ENCODE measurements around the gene RBM20. TPM values are rescaled to one million over a fixed set of nuclear protein-coding genes. Genes with fewer than 3 reads are reported as not detected.

RBM20 gene
- total RNA-seq, 1 experiment from 2014 or later: 0.40 TPM

DNA sequence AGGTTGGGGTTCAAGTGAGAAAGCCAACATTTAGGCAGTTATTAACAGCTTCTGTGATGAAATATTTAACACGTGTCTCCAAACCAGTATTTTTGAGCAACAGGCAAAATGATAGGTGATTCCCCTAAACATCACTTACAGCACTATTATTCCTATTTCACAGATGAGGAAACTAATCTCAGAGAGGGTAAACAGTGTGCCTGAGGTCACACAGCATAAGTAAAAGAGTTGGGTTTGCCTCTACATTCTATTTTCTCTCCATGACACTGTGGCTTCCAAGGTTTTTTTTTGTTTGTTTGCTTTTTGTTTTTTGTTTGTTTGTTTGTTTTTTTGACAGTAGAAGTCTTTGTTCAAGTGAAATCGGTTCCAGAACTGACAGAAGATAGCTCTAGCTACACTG lies 184.4 kb downstream of the RBM20 start:
- DNase-seq (ENCODE audit: low read depth): no peak

GRCh38 chr10:110829721-110830410 lies 185.7 kb downstream of the RBM20 start:
- DNase-seq (ENCODE audit: low read depth): no peak

DNA sequence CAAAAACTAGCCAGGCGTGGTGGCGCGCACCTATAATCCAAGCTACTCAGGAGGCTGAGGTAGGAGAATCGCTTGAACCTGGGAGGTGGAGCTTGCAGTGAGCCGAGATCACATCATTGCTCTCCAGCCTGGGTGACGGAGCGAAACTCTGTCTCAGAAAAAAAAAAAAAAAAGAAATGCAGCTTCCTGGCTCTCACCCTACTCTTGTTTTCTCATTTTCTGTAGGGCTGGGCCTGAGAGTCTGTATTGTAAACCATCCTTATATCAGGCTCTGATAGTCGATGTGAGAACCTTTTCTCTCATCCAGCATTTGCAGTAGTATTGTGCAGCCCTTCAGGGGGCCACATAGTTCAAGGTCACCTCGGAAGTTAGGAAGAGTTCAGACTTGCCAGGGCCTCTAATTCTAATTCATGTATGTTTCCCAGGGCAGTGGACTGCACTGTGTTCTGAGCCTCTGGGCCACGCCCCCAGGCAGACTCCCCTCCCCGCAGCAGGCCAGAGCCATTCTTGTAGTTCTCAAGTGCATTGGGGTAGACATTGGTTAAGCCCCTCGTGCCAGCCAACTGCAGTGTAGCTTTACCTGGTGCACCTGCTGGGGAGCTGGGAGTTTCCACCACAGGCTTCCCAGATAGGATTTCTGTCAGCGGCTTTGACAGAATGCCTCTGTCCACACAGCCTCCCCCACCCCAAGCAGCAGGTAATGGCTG lies 189.3 kb downstream of the RBM20 start:
- no peak for DNase-seq (ENCODE audit: low read depth)

DNA sequence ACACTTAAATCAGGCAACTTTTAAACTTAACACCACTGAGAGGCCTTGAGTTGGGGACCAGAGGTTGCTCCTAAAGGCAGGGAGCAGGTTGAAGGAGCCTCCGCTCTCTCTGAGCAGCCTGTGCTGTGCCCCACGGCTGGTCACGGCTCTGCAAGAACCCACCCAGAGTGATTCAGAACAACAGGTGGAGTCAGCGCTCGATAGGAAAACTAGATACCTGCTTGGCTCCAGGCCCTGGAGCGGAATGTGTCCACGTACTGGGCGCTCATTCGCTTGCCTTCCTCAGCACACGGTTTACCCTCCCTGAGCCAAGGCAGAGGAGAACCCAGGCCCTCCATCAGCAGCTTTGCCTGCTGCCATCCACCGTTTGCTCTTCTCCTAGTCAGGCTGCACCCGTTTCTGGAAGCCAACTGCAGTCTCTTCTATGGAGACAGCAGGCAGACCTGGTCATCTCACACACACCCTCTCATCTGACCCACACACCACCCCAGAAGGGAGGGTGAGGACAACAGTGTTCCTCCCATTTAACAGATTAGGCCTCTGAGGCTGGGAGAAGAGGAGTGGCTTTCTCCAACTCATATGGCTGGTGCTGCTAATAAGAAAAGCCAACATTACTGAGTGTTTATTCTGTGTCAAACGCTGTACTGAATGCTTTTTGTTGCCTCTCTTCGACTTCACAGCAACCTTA lies 189.9 kb downstream of the RBM20 start:
- DNase-seq (ENCODE audit: low read depth): no peak

DNA sequence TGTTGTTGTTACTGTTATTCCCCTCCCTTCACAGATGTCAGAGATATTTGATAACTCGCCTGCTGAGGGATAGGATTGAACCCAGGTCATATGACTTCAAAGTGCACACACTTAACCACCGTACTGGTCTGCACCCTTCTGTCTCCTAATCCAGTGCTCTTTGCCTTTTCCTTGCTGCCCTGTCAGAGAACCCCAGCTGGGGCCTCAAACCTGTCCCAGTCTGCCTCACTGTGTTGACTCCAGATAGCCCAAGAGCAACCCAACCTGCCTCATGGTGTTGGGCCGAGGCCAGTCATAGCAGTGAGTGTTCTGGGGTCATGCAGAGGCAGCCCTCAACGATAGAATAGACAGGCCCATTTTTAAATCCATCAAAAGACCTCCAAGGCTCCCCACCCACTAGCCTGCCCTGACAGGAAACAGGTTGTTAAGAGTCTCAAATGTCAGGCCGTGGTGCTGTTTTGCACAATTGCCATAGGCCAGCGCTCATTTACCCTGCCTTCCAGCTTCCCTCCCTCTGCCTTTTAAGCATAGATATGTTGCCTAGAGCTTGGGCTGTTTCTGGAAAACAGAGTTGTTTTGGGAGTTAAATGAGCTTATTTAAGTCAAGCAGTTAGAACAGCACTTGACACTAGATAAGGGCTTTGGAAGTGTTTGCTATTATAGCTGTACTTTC lies 190.6 kb downstream of the RBM20 start:
- peak; percentile 9 for DNase-seq (ENCODE audit: low read depth)

DNA sequence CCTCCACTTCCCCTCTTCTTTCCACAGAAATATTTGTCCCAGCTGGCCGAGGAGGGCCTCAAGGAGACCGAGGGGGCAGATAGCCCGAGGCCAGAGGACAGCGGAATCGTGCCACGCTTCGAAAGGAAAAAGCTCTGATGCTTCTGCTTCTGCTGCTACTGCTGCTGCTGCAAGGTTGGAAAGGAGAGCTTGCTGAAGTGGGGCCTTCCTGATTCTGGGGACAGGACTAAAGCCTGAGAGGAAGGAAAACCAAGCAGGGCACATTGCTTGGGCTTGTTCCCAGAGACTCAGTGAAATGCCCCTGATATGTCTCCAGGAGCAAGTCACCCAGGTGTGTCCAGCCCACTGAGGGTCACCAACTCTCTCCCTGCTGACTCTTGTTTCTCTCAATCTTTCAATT lies 191.7 kb downstream of the RBM20 start:
- DNase-seq (ENCODE audit: low read depth): no peak

DNA sequence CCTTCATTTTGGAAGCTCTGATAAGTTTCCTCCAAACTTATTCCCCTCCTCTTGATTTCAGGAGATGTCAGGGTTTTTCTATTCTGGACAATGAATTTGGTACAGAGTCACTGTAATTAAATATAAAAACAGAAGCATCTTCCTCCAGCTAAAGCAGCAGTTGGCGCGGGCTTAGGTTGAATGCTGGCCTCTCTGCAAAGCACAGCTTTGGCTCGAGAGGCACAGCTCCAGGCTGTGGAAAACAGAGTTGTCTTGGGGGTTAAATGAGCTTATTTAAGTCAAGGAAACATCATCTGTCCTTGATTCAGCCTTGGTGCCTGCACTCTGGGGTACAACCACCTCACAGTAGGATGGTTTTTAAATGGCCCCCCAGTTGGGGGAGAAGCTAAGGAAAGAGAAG lies 192.6 kb downstream of the RBM20 start:
- no peak for DNase-seq (ENCODE audit: low read depth)

DNA sequence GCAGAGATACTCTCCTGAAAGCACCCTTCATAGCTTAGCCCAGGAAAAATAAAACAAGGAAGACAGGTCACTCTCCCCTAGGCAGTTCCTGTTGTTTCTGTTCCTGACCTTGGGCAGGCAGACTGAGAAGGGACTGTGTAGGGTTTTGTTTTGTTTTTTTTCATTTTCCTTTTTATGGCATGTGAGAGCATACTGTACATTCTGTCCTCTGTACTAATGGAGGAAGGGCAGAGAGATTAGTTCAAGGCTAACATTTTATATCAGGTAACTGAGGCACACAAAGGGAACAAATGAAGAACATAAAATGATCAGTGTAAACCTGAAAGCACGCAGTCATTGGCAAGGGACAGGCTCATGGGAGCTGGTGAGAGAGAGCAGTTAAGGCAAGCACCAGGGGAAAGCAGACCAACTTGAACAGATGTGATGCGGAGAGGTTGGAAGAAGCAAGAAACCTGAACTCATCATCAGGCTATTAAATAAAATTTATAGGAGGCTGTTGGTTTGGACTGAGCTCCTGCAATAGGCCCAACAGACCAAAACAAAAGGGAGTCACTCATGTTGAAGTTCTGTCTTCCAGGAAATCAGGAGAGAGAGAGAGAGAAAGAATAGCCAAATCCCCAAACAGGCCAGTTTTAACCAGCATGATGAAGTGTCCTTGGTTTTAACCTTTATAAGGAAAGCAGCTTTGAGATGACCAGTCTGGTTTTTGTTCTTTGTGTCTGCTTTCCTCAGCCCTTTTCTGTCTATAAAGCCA lies 193.5 kb downstream of the RBM20 start:
- no peak for DNase-seq (ENCODE audit: low read depth)

DNA sequence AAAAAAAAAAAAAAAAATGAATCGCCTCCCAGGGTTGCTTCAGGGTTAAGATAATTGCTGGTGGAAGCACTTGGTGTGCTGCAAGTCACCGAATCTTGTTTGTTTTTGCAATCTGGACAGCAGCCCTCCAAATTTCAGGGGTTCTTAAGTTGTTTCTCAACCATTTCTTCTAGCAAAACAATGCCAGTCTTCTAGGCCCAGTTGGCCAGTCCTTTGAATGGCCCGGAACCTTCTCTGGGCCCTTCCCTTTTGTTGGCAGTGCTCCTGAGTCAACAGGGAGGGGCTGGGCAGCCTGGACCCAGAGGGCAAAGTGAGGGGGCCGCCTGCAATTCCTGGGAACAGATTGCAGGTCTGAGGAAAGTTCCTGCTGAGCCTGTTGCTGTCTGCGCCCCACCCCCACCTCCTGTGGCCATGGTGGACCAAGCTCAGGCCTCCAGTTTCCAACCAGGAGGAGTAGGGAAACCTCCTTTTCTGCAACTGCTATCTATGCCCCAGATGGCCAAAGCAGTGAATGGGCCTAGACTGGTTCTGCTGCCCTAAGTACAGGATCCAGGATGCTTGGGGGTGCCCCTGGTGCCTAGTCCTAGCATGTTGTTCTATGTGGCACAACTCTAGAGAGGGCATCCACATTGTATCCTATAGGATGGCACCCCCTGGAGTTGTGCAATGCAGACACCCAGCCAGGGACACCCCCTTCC lies 196.2 kb downstream of the RBM20 start:
- no peak for DNase-seq (ENCODE audit: low read depth)

- DNase-seq (ENCODE audit: low read depth): no peak
Measured at GRCh38 chr10:110840923-110841428, 196.8 kb downstream of the RBM20 start.

- no peak for DNase-seq (ENCODE audit: low read depth)
Measured at GRCh38 chr10:110841767-110842267, 197.7 kb downstream of the RBM20 start.

GRCh38 chr10:110842326-110842904 lies 198.3 kb downstream of the RBM20 start:
- DNase-seq (ENCODE audit: low read depth): peak; percentile 22

GRCh38 chr10:110843031-110843430 lies 198.9 kb downstream of the RBM20 start:
- DNase-seq (ENCODE audit: low read depth): no peak

- DNase-seq (ENCODE audit: low read depth): no peak
Measured at GRCh38 chr10:110843796-110844616, 199.9 kb downstream of the RBM20 start.

DNA sequence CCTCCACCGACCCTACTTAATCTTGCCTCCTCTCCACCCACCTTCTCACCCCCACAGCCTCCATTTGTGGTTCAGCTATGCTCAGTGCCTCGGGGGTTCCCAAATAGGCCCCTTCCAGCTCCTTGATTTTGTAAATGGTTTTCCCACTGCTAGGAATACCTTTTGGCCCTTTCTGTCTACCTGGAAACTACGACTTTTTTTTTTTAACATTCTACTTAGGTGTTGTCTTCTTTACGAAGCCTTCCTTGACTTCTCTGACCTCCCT lies 200.4 kb downstream of the RBM20 start:
- DNase-seq (ENCODE audit: low read depth): no peak

DNA sequence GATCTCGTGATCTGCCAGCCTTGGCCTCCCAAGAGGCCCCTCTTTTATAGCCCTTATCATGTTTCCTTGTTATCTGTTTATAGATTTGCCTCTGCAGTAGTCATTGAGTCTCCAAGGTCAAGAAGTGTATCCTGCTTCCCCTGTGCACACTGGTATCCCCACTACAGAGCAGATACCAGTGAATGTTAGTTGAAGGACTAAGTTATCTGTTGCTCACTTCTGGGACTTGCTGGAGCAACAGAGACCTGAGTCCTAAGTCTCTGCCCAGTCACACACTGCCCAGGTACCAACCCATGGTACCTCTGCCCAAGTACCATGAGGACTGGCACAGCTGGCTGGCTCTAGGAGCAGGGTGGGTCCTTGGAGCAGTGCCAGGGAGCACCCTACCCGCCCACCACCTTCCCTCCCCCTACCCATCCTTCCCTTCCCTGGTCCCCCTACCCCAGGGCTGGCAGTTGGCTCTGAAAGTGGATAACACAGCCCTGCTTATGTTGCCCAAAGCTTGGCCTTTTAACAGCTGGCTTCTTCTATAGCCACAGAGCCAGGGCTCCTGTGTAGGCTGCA lies 201.1 kb downstream of the RBM20 start:
- no peak for DNase-seq (ENCODE audit: low read depth)

- DNase-seq (ENCODE audit: low read depth): no peak
Measured at GRCh38 chr10:110845756-110846620, 201.9 kb downstream of the RBM20 start.

DNA sequence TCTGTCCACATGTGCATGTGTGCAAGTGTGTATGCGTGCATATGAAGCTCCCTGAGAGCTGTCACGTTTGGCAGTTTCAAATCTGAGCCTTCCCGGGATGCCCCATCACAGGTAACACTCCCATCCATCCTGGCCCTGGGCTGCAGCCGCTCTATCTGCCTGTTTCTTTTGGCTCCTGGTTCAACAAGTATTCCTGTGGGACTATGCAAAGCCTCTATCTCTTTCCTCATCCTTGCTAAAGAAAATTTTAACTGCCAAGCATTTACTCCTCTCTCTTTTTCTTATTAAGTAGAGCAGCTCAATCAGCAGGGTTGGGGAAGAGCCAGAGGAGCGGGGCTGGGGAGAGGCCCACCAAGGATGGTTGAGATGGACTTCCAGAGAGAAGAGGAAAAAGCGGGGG lies 203.2 kb downstream of the RBM20 start:
- DNase-seq (ENCODE audit: low read depth): no peak

Measured in HT1080 (cell line).